ENCODE measurements around the gene MGLL.

The MGLL gene

DNA sequence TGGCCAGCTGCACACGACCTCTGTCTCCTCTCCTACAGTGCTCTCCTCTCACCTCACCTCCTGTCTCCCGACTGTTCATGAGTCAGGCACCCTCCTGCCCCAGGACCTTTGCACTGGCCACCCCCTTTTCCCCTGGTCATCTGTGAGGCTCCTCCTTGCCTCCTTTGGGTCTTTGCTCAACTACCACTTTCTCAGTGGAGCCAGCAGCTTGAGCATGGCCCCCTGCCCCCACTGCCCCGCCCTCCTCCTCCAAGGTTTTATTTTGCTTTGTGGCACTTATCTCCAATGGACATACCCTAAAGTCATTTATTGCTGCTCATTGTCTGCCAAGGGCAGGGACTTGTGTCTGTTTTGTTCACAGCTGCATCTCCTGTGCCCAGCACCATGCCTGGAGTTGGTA lies 64.3 kb downstream of the MGLL start:
- H3K4me2 ChIP-seq (ENCODE audit: insufficient read depth, low read length): no peak overlapping the region
- H3K9ac ChIP-seq (ENCODE audit: low read depth, low read length): no peak overlapping the region
- no peaks in the 10 kb centered on the region for H3K4me1 ChIP-seq (ENCODE audit: insufficient read depth, low read length)
- no peak overlapping the region for H2AFZ ChIP-seq (ENCODE audit: low read depth, low read length)
- peaks cover 7% of the 10 kb centered on the region for H3K27me3 ChIP-seq (ENCODE audit: insufficient read depth, low read length, poor library complexity)
- DNase-seq (no peak), ATAC-seq (ENCODE audit: insufficient read depth, low read depth) (no peak)
- H3K4me3 ChIP-seq (ENCODE audit: low read depth in 1 of 2, low read length in 2 of 2): no peak overlapping the region
- no peaks in the 10 kb centered on the region for H3K79me2 ChIP-seq (ENCODE audit: insufficient read depth, low read length)
- H3K27ac ChIP-seq (ENCODE audit: low read length): no peak overlapping the region
- no peaks in the 10 kb centered on the region for H3K9me3 ChIP-seq (ENCODE audit: insufficient read depth, low read length, severe bottlenecking)
- H4K20me1 ChIP-seq (ENCODE audit: insufficient read depth, low read length): no peaks in the 10 kb centered on the region
- TF ChIP-seq EZH2 (IDR thresholded peaks at IDR 0.05; ENCODE audit: borderline replicate concordance, low read depth, low read length, severe bottlenecking) (no peak), CTCF (IDR thresholded peaks at IDR 0.05; ENCODE audit: borderline replicate concordance, extremely low read depth, low read length, poor library complexity, severe bottlenecking) (no peak)
- no peaks in the 10 kb centered on the region for H3K36me3 ChIP-seq (ENCODE audit: insufficient read depth, low read length)

DNA sequence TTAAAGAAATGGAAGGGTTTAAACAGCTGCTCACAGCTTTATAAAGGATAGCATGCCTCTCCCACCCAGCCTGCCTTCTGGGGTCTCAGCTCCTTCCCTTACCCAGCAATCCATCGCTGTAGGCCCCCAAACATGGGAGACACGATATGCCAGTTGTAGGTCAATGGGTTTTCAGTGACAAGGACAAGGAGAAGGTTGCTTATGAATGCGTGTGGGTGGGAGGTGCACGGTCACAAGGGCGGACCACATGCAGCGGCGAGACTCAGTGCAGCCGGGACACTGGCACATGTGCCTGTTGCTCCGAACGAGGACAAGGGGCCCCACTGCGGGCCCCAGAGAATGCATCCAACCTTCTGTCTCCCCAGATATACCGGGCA lies 67.0 kb downstream of the MGLL start:
- H3K4me2 ChIP-seq (ENCODE audit: insufficient read depth, low read length): no peak overlapping the region
- no peak overlapping the region for H3K4me3 ChIP-seq (ENCODE audit: low read depth in 1 of 2, low read length in 2 of 2)
- no peak for TF ChIP-seq EZH2 (IDR thresholded peaks at IDR 0.05; ENCODE audit: borderline replicate concordance, low read depth, low read length, severe bottlenecking)
- TF ChIP-seq CTCF (IDR thresholded peaks at IDR 0.05; ENCODE audit: borderline replicate concordance, extremely low read depth, low read length, poor library complexity, severe bottlenecking): no peak
- H3K27ac ChIP-seq (ENCODE audit: low read length): no peak overlapping the region
- no peaks in the 10 kb centered on the region for H3K36me3 ChIP-seq (ENCODE audit: insufficient read depth, low read length)
- ATAC-seq (ENCODE audit: insufficient read depth, low read depth) (no peak), DNase-seq (no peak)
- H3K4me1 ChIP-seq (ENCODE audit: insufficient read depth, low read length): no peaks in the 10 kb centered on the region
- H3K79me2 ChIP-seq (ENCODE audit: insufficient read depth, low read length): no peaks in the 10 kb centered on the region
- H4K20me1 ChIP-seq (ENCODE audit: insufficient read depth, low read length): no peaks in the 10 kb centered on the region
- no peaks in the 10 kb centered on the region for H3K9me3 ChIP-seq (ENCODE audit: insufficient read depth, low read length, severe bottlenecking)
- peaks cover 8% of the 10 kb centered on the region for H3K27me3 ChIP-seq (ENCODE audit: insufficient read depth, low read length, poor library complexity)
- H2AFZ ChIP-seq (ENCODE audit: low read depth, low read length): no peak overlapping the region
- no peak overlapping the region for H3K9ac ChIP-seq (ENCODE audit: low read depth, low read length)

DNA sequence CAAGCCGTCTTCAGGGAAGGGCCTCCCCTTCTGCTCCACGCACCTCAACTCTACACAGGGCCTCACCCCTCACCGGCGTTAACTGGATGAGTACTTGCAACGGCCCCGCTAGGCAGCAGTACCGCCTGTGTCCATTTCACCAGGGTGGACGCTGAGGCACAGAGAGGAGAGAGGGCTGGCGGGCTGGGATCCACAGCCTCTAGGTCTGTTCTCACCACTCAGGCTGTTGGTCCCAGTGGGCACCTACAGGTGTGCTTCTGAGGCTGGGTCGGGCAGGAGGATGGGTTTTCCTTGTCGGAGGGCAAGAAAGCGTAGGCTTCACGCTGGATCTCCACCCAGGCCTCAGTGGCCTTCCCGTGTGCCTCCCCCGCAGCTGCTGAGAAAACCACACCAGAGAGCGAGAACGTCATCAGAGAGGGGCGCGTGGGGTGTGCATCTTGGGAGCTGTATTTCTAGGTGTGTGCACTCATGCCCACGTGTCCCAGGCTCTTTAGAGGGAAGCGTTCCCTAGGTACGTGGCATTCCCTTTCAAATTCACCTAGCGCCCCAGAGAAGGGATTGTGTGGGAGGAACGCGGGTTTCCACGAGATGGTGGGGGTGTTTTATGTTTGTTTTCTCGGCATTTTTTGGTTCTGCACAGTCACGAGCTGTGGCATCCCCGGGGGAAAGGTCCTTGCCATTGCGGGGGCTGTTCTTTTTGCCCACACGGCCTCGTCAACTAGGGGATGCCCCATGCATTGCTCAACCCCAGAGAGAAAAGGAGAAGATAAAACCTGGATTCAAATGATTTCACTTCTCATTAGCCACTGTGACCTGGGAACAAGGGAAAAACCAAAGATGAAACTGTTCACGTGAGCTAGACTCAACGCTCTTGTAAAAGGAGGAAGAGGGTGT lies 67.7 kb downstream of the MGLL start:
- H3K79me2 ChIP-seq (ENCODE audit: insufficient read depth, low read length): no peaks in the 10 kb centered on the region
- no peaks in the 10 kb centered on the region for H3K9me3 ChIP-seq (ENCODE audit: insufficient read depth, low read length, severe bottlenecking)
- H4K20me1 ChIP-seq (ENCODE audit: insufficient read depth, low read length): no peaks in the 10 kb centered on the region
- no peak overlapping the region for H2AFZ ChIP-seq (ENCODE audit: low read depth, low read length)
- H3K36me3 ChIP-seq (ENCODE audit: insufficient read depth, low read length): no peaks in the 10 kb centered on the region
- peaks cover 15% of the 10 kb centered on the region for H3K27me3 ChIP-seq (ENCODE audit: insufficient read depth, low read length, poor library complexity)
- TF ChIP-seq CTCF (IDR thresholded peaks at IDR 0.05; ENCODE audit: borderline replicate concordance, extremely low read depth, low read length, poor library complexity, severe bottlenecking): no peak
- TF ChIP-seq EZH2 (IDR thresholded peaks at IDR 0.05; ENCODE audit: borderline replicate concordance, low read depth, low read length, severe bottlenecking): no peak
- H3K9ac ChIP-seq (ENCODE audit: low read depth, low read length): no peak overlapping the region
- H3K27ac ChIP-seq (ENCODE audit: low read length): no peak overlapping the region
- DNase-seq (no peak), ATAC-seq (ENCODE audit: insufficient read depth, low read depth) (no peak)
- H3K4me3 ChIP-seq (ENCODE audit: low read depth in 1 of 2, low read length in 2 of 2): no peak overlapping the region
- no peak overlapping the region for H3K4me2 ChIP-seq (ENCODE audit: insufficient read depth, low read length)
- no peaks in the 10 kb centered on the region for H3K4me1 ChIP-seq (ENCODE audit: insufficient read depth, low read length)
